SK-N-SH treated with all-trans-retinoic acid at 6 μM for 48 hours (cell line): ENCODE data around the gene NLRP5.
"Not testable (repeated sequence)": the region's sequence is repeated elsewhere in the genome, so short reads cannot be mapped to it uniquely, and the experiment has no call there.

Experiments used
- ATAC-seq: fragments of 200-7000 bp; cut with Tn5 transposase; 3 replicates; pipeline ENCODE4 v1.9.1; 2020; ENCODE audit warnings: mild to moderate bottlenecking, moderate library complexity
- ARNTL ChIP-seq: fragments of 450-650 bp; formaldehyde crosslinking; IDR thresholded peaks from 2 replicates; pipeline ENCODE4 v1.5.0; 2020; ENCODE audit warnings: low read depth, mild to moderate bottlenecking, moderate library complexity, borderline replicate concordance
- BACH2 ChIP-seq: fragments of 250-450 bp; sonication (Bioruptor Pico); IDR thresholded peaks from 2 replicates; pipeline ENCODE4 v1.9.0; 2021; ENCODE audit warnings: mild to moderate bottlenecking, borderline replicate concordance
- CSDC2 ChIP-seq: fragments of 250-450 bp; sonication (Bioruptor Pico); IDR thresholded peaks from 2 replicates; pipeline ENCODE4 v1.5.0; 2020; ENCODE audit warnings: mild to moderate bottlenecking, moderate library complexity
- GLIS3 ChIP-seq: fragments of 250-450 bp; sonication (Bioruptor Pico); IDR thresholded peaks from 2 replicates; pipeline ENCODE4 v1.5.0; 2020; ENCODE audit warnings: mild to moderate bottlenecking, moderate library complexity
- ISL1 ChIP-seq: fragments of 250-450 bp; sonication (Bioruptor Pico); IDR thresholded peaks from 2 replicates; pipeline ENCODE4 v2.1.2; 2022; ENCODE audit warnings: mild to moderate bottlenecking, moderate library complexity
- OSR1 ChIP-seq: fragments of 250-450 bp; sonication (Bioruptor Pico); IDR thresholded peaks from 2 replicates; pipeline ENCODE4 v1.8.0; 2022; ENCODE audit warnings: moderate library complexity, mild to moderate bottlenecking, inconsistent platforms
- PPARA ChIP-seq: fragments of 250-450 bp; sonication (Bioruptor Pico); IDR thresholded peaks from 2 replicates; pipeline ENCODE4 v1.5.0; 2020; ENCODE audit warnings: mild to moderate bottlenecking, borderline replicate concordance
- SNAI2 ChIP-seq: fragments of 250-450 bp; sonication (Bioruptor Pico); IDR thresholded peaks from 2 replicates; pipeline ENCODE4 v1.5.0; 2020; ENCODE audit warnings: mild to moderate bottlenecking, moderate library complexity
- TOX ChIP-seq: fragments of 250-450 bp; sonication (Bioruptor Pico); IDR thresholded peaks from 2 replicates; pipeline ENCODE4 v1.8.0; 2021; ENCODE audit warnings: mild to moderate bottlenecking, moderate library complexity, borderline replicate concordance
- ZFP3 ChIP-seq: fragments of 250-450 bp; sonication (Bioruptor Pico); IDR thresholded peaks from 2 replicates; pipeline ENCODE4 v1.5.0; 2020; ENCODE audit warnings: mild to moderate bottlenecking, moderate library complexity
- ZNF565 ChIP-seq: fragments of 450-650 bp; formaldehyde crosslinking; conservative IDR thresholded peaks from 2 replicates; pipeline ENCODE4 v1.5.0; 2020; ENCODE audit warnings: low read depth, mild to moderate bottlenecking, moderate library complexity
- ZNF70 ChIP-seq: fragments of 450-650 bp; formaldehyde crosslinking; IDR thresholded peaks from 2 replicates; pipeline ENCODE4 v1.5.0; 2020; ENCODE audit warnings: mild to moderate bottlenecking, moderate library complexity
- TF ChIP-seq, protein P1 (sequence below): fragments of 250-450 bp; sonication (Bioruptor Pico); IDR thresholded peaks from 2 replicates; pipeline ENCODE4 v1.5.1; 2021; ENCODE audit warnings: mild to moderate bottlenecking, moderate library complexity
- TF ChIP-seq, protein P2 (sequence below): fragments of 250-450 bp; sonication (Bioruptor Pico); IDR thresholded peaks from 2 replicates; pipeline ENCODE4 v1.8.0; 2020; ENCODE audit warnings: mild to moderate bottlenecking, moderate library complexity, borderline replicate concordance
- TF ChIP-seq, protein P3 (sequence below): fragments of 250-450 bp; sonication (Bioruptor Pico); IDR thresholded peaks from 2 replicates; pipeline ENCODE4 v1.5.0; 2020; ENCODE audit warnings: mild to moderate bottlenecking, moderate library complexity
- TF ChIP-seq, protein P4 (sequence below): fragments of 250-450 bp; sonication (Bioruptor Pico); IDR thresholded peaks from 2 replicates; pipeline ENCODE4 v1.8.0; 2021; ENCODE audit warnings: low read depth, mild to moderate bottlenecking, moderate library complexity, borderline replicate concordance
- TF ChIP-seq, protein P5 (sequence below): fragments of 250-450 bp; sonication (Bioruptor Pico); IDR thresholded peaks from 2 replicates; pipeline ENCODE4 v1.5.1; 2020; ENCODE audit warnings: low read depth, mild to moderate bottlenecking, moderate library complexity

Gene NLRP5

DNA sequence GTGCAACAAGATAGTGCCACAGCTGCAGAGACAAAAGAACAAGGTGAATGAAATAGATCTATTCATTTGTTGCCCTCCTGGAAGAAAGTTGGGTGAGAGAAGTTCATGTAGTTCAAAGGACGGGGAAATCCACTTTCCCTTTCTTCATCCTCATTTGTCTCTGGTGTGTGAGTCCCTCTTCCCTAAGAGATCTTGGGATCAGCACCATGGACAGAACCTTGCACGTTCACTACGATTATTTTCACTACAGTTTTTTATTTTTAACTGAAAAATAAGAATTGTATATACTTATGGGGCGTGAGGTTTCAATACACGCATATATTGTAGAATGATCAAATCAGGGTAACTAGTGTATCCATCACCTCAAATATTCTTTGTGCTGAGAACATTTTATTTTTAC lies 29.2 kb downstream of the NLRP5 start:
- TF ChIP-seq ISL1 (CRISPR knock-in tag) (no peak), ARNTL (CRISPR knock-in tag) (no peak), GLIS3 (no peak), SNAI2 (CRISPR knock-in tag) (no peak), OSR1 (CRISPR knock-in tag) (no peak), ZFP3 (CRISPR knock-in tag) (no peak), BACH2 (CRISPR knock-in tag) (no peak), TOX (no peak)
- TF ChIP-seq, protein P1, sequence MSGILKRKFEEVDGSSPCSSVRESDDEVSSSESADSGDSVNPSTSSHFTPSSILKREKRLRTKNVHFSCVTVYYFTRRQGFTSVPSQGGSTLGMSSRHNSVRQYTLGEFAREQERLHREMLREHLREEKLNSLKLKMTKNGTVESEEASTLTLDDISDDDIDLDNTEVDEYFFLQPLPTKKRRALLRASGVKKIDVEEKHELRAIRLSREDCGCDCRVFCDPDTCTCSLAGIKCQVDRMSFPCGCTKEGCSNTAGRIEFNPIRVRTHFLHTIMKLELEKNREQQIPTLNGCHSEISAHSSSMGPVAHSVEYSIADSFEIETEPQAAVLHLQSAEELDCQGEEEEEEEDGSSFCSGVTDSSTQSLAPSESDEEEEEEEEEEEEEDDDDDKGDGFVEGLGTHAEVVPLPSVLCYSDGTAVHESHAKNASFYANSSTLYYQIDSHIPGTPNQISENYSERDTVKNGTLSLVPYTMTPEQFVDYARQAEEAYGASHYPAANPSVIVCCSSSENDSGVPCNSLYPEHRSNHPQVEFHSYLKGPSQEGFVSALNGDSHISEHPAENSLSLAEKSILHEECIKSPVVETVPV = no peak
- TF ChIP-seq, protein P2, sequence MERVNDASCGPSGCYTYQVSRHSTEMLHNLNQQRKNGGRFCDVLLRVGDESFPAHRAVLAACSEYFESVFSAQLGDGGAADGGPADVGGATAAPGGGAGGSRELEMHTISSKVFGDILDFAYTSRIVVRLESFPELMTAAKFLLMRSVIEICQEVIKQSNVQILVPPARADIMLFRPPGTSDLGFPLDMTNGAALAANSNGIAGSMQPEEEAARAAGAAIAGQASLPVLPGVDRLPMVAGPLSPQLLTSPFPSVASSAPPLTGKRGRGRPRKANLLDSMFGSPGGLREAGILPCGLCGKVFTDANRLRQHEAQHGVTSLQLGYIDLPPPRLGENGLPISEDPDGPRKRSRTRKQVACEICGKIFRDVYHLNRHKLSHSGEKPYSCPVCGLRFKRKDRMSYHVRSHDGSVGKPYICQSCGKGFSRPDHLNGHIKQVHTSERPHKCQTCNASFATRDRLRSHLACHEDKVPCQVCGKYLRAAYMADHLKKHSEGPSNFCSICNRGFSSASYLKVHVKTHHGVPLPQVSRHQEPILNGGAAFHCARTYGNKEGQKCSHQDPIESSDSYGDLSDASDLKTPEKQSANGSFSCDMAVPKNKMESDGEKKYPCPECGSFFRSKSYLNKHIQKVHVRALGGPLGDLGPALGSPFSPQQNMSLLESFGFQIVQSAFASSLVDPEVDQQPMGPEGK (CRISPR knock-in tag) = no peak
- no peak for ATAC-seq

DNA sequence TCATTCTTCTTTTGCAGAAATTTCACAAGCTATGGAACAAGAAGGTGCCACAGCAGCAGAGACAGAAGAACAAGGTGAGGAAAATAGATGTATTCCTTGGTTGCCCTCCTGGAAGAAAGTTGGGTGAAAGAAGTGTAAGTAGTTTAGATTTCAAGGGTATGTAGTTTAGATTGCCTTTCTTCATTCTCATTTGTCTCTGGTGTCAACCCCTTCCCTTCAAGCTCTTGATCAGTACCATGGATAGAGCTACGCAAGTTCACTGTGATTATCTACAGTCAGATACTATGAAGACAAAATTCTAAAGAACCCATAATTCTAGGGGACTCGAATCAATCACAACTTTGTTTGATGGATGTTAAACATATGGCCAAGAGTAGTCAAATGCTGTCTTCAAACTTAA lies 32.8 kb downstream of the NLRP5 start:
- not testable (repeated sequence) for ATAC-seq

DNA sequence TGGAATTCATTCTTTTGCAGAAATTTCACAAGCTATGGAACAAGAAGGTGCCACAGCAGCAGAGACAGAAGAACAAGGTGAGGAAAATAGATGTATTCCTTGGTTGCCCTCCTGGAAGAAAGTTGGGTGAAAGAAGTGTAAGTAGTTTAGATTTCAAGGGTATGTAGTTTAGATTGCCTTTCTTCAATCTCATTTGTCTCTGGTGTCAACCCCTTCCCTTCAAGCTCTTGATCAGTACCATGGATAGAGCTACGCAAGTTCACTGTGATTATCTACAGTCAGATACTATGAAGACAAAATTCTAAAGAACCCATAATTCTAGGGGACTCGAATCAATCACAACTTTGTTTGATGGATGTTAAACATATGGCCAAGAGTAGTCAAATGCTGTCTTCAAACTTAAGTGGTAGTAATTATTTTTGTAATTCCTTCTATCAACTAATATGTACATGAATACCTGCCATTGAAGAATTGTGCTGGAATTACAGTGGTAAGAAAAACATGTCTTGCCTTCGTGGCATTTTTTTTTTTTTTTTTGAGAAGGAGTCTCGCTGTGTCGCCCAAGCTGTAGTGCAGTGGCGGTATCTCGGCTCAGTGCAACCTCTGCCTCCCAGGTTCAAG lies 33.9 kb downstream of the NLRP5 start:
- not testable (repeated sequence) for ATAC-seq

DNA sequence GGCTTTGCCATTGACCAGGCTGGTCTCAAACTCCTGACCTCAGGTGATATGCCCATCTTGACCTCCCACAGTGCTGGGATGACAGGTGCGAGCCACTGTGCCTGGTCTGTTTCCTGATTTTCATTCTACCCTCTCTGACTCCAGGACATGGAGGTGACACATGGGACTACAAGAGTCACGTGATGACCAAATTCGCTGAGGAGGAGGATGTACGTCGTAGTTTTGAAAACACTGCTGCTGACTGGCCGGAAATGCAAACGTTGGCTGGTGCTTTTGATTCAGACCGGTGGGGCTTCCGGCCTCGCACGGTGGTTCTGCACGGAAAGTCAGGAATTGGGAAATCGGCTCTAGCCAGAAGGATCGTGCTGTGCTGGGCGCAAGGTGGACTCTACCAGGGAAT lies 40.2 kb downstream of the NLRP5 start:
- TF ChIP-seq OSR1 (CRISPR knock-in tag) = no peak
- TF ChIP-seq ZNF565 = no peak
- no peak for ATAC-seq

DNA sequence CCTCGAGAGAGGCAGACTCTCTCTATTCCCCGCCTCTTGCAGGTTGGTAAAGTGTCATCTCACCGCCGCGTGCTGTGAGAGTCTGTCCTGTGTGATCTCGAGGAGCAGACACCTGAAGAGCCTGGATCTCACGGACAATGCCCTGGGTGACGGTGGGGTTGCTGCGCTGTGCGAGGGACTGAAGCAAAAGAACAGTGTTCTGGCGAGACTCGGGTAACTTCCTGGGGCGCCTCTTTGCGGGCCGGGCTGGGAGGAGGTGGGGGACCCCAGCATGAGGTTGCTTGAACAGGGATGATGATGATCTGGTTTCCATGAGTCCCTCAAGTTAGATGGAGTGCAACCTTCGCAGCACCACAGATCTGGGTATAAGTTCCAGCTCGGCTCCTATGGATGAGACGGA lies 67.0 kb downstream of the NLRP5 start:
- TF ChIP-seq SNAI2 (CRISPR knock-in tag) (no peak), PPARA (no peak), GLIS3 (no peak), CSDC2 (CRISPR knock-in tag) (no peak), OSR1 (CRISPR knock-in tag) (no peak)
- TF ChIP-seq, protein P3, sequence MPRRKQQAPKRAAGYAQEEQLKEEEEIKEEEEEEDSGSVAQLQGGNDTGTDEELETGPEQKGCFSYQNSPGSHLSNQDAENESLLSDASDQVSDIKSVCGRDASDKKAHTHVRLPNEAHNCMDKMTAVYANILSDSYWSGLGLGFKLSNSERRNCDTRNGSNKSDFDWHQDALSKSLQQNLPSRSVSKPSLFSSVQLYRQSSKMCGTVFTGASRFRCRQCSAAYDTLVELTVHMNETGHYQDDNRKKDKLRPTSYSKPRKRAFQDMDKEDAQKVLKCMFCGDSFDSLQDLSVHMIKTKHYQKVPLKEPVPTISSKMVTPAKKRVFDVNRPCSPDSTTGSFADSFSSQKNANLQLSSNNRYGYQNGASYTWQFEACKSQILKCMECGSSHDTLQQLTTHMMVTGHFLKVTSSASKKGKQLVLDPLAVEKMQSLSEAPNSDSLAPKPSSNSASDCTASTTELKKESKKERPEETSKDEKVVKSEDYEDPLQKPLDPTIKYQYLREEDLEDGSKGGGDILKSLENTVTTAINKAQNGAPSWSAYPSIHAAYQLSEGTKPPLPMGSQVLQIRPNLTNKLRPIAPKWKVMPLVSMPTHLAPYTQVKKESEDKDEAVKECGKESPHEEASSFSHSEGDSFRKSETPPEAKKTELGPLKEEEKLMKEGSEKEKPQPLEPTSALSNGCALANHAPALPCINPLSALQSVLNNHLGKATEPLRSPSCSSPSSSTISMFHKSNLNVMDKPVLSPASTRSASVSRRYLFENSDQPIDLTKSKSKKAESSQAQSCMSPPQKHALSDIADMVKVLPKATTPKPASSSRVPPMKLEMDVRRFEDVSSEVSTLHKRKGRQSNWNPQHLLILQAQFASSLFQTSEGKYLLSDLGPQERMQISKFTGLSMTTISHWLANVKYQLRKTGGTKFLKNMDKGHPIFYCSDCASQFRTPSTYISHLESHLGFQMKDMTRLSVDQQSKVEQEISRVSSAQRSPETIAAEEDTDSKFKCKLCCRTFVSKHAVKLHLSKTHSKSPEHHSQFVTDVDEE (CRISPR knock-in tag) = no peak
- TF ChIP-seq, protein P2 (CRISPR knock-in tag) = no peak
- no peak for ATAC-seq

DNA sequence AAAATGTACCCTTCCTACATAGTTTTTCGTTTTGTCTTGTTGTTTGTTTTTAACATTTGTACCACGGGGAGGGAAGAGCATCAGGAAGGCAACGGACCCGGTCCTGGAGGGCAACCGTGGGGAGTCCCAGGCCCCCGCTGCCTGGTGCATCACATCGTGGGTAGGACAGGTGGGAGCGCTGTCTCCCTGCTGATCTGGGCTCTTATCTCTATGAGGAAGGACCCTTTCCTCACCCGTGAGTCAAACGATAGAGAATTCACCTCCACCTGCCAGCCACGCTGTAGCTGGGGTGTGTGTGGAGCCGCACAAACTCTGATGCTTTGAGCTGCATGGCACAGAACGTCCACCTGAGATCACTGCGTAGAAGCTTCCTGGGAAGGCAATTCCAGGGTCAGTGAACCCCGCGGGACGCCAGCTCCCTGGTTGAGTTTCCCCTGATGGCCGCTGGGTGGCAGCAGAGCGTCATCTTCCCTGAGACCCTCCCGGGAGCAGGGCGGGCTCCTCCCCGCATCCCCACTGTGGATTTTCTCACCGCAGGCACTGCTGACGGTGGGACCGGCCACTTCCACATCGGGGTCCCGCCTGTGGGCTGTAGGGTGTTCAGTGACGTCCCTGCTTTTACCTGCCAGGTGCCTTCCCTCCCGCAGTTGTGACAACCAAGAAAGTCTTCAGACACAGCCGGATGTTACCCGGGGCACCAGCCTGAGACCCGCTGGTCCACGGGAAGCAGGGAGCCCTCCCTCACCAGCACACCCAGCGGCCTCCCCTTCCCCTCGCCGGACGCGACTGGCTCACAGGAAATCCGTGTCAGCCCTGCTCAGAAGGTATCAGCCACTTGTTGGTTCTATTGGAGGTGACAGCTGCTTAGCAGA lies 79.8 kb downstream of the NLRP5 start:
- no peak for TF ChIP-seq ISL1 (CRISPR knock-in tag)
- no peak for TF ChIP-seq ZFP3 (CRISPR knock-in tag)
- TF ChIP-seq, protein P1 = no peak
- TF ChIP-seq OSR1 (CRISPR knock-in tag) = no peak
- TF ChIP-seq, protein P4, sequence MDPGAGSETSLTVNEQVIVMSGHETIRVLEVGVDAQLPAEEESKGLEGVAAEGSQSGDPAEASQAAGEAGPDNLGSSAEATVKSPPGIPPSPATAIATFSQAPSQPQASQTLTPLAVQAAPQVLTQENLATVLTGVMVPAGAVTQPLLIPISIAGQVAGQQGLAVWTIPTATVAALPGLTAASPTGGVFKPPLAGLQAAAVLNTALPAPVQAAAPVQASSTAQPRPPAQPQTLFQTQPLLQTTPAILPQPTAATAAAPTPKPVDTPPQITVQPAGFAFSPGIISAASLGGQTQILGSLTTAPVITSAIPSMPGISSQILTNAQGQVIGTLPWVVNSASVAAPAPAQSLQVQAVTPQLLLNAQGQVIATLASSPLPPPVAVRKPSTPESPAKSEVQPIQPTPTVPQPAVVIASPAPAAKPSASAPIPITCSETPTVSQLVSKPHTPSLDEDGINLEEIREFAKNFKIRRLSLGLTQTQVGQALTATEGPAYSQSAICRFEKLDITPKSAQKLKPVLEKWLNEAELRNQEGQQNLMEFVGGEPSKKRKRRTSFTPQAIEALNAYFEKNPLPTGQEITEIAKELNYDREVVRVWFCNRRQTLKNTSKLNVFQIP (CRISPR knock-in tag) = no peak
- no peak for TF ChIP-seq ZNF565
- no peak for TF ChIP-seq ZNF70
- no peak for TF ChIP-seq SNAI2 (CRISPR knock-in tag)
- TF ChIP-seq, protein P5, sequence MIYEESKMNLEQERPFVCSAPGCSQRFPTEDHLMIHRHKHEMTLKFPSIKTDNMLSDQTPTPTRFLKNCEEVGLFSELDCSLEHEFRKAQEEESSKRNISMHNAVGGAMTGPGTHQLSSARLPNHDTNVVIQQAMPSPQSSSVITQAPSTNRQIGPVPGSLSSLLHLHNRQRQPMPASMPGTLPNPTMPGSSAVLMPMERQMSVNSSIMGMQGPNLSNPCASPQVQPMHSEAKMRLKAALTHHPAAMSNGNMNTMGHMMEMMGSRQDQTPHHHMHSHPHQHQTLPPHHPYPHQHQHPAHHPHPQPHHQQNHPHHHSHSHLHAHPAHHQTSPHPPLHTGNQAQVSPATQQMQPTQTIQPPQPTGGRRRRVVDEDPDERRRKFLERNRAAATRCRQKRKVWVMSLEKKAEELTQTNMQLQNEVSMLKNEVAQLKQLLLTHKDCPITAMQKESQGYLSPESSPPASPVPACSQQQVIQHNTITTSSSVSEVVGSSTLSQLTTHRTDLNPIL = no peak
- ATAC-seq = peak; percentile 95
